PC-9 (cell line): ENCODE results near the gene THBS1. TPM values are rescaled to one million over a fixed set of nuclear protein-coding genes. Genes with fewer than 3 reads are reported as not detected.

Experiments
- BruUV-seq: library from RNA; stranded (reverse); fragments of 400-500 nt; replicated peaks from 2 replicates; lab custom pipeline; 2021; lab: Mats Ljungman, UMichigan
- CTCF ChIA-PET: fragments of 300-600 bp; sonication (Branson Sonifier 250); formaldehyde crosslinking; loops from one replicate; lab custom pipeline; 2022; ENCODE audit warnings: antibody characterized with exemption; lab: Charles Lee
- POLR2A ChIA-PET: fragments of 300-600 bp; sonication (Branson Sonifier 250); formaldehyde crosslinking; loops from one replicate; lab custom pipeline; 2022; ENCODE audit warnings: antibody characterized with exemption; ENCODE audit not compliant: unreplicated experiment; lab: Charles Lee
- DNase-seq, 2 experiments: peaks; one replicate each; pipeline versions ENCODE4 v3.0.0 to v3.0.0-alpha.2; 2015 to 2022; ENCODE audit warnings: mixed read lengths in 1 of 2
- H2AFZ ChIP-seq: fragments of 200-600 bp; sonication (generic); 2 replicates; pipeline ENCODE4 v1.8.1; 2017; ENCODE audit warnings: antibody characterized with exemption
- H3F3A ChIP-seq: fragments of 200-600 bp; sonication (generic); 2 replicates; pipeline ENCODE4 v1.8.1; 2017; ENCODE audit warnings: antibody characterized with exemption, mild to moderate bottlenecking, low read depth; ENCODE audit not compliant: insufficient read depth
- H3K27ac ChIP-seq: fragments of 200-600 bp; sonication (generic); 2 replicates; pipeline ENCODE4 v1.6.1; 2016; ENCODE audit warnings: mixed run types
- H3K27me3 ChIP-seq: fragments of 200-600 bp; sonication (generic); 2 replicates; pipeline ENCODE4 v1.6.1; 2016; ENCODE audit warnings: low read depth, mixed run types; ENCODE audit not compliant: insufficient read depth
- H3K36me3 ChIP-seq: fragments of 200-600 bp; sonication (generic); 2 replicates; pipeline ENCODE4 v1.6.1; 2016; ENCODE audit warnings: low read depth, mixed run types
- H3K4me1 ChIP-seq: fragments of 200-600 bp; sonication (generic); replicated peaks from 2 replicates; pipeline ENCODE4 v1.6.1; 2016; ENCODE audit warnings: mixed run types; ENCODE audit not compliant: insufficient read depth
- H3K4me2 ChIP-seq: fragments of 200-600 bp; sonication (generic); 2 replicates; pipeline ENCODE4 v1.6.1; 2017; ENCODE audit warnings: mixed run types
- H3K4me3 ChIP-seq: fragments of 200-600 bp; sonication (generic); 2 replicates; pipeline ENCODE4 v1.6.1; 2016; ENCODE audit warnings: mixed run types
- H3K79me2 ChIP-seq: fragments of 200-600 bp; sonication (generic); 2 replicates; pipeline ENCODE4 v1.6.1; 2017; ENCODE audit warnings: low read depth, mixed run types
- H3K9me2 ChIP-seq: fragments of 200-600 bp; sonication (generic); 2 replicates; pipeline ENCODE4 v1.8.1; 2017; ENCODE audit warnings: mild to moderate bottlenecking; ENCODE audit not compliant: insufficient read depth
- H3K9me3 ChIP-seq: fragments of 200-600 bp; sonication (generic); 2 replicates; pipeline ENCODE4 v1.8.1; 2016; ENCODE audit warnings: low read depth; ENCODE audit not compliant: insufficient read depth
- H4K20me1 ChIP-seq: fragments of 200-600 bp; sonication (generic); 2 replicates; pipeline ENCODE4 v1.8.1; 2017; ENCODE audit not compliant: insufficient read depth
- EZH2 ChIP-seq: fragments of 200-600 bp; sonication (generic); IDR thresholded peaks from 2 replicates; pipeline ENCODE4 v1.8.0; 2017; ENCODE audit warnings: antibody characterized with exemption, low read depth
- intact Hi-C: fragments of 100-400 bp; cut with micrococcal nuclease; formaldehyde crosslinking; loops from one replicate; pipeline ENCODE4 v1.10.0; 2022; ENCODE audit not compliant: unreplicated experiment
- total RNA-seq: library from RNA; stranded (reverse); gene quantifications from 2 replicates; pipeline ENCODE4 v1.2.3, GENCODE V29; 2021
- TF ChIP-seq, protein P1 (sequence below): fragments of 200-600 bp; sonication (generic); conservative IDR thresholded peaks from 2 replicates; pipeline ENCODE4 v1.6.1; 2017; ENCODE audit warnings: mixed run types, antibody characterized with exemption, mild to moderate bottlenecking, moderate library complexity

The THBS1 gene
- total RNA-seq, 1 experiment from 2014 or later: 406 TPM

DNA sequence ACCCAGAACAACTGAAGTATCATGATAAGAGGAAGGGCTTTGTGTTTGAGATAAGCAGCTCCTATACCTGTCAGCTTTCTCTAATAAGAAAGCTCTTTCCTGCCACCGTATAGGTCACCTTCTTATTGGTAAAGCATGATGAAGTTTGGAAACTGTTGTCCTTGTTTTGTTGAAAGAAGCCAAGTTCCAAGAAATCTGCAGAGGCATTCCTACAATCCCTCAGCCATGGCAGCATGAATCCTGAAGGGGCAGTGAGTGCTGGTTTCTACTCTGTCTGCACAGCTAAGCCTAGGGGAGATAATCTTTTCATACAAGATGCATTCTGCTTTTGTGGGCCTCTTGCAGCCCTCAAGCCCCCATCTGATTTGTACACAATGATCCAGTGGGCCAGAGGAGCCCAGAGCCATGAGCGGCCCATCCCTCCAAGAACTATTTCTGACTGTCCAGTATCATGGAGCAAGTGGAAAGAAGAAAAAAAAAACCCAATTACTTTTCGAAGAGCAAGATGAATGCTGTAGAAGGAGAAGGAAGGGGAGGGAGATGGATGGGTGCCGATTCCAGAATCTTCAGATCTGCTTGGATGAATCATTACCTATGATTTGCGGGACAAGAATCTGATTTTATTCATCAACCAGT lies 1.9 kb upstream of the THBS1 start:
- Histone ChIP-seq H3K27me3 (no peaks in the 10 kb centered on the region), H4K20me1 (no peaks in the 10 kb centered on the region; the same call in 1 of the 2 replicates), H3K27ac (no peak overlapping the region), H3K4me3 (peak overlapping the region; percentile 70; the same call in 1 of the 2 replicates), H2AFZ (no peak overlapping the region; the same call in 1 of the 2 replicates), H3K4me1 (peaks cover 22% of the 10 kb centered on the region; the same call in 1 of the 2 replicates), H3K9me2 (no peaks in the 10 kb centered on the region), H3K9me3 (no peaks in the 10 kb centered on the region), H3K4me2 (peak overlapping the region; percentile 97), H3F3A (no peaks in the 10 kb centered on the region), H3K79me2 (peaks cover 20% of the 10 kb centered on the region), H3K36me3 (peaks cover 4% of the 10 kb centered on the region; the same call in 1 of the 2 replicates)
- intact Hi-C loops: loop anchor here (1.0 to 10.0 kb wide), 3 partner anchors 144 to 383 kb away; no protein-coding TSS in a partner anchor
- ChIA-PET POLR2A (interaction anchor here (0.5 to 0.7 kb wide), 7 partner anchors 20 to 877 kb away, joined by 3 to 10 read pairs (median 4); no protein-coding TSS in a partner anchor), CTCF (interaction anchor here (0.7 to 3.0 kb wide), 2 partner anchors 407 to 875 kb away, joined by 3 to 16 read pairs; no protein-coding TSS in a partner anchor)
- DNase-seq: no peak
- TSS peak; percentile 49 for BruUV-seq
- TF ChIP-seq, protein P1, sequence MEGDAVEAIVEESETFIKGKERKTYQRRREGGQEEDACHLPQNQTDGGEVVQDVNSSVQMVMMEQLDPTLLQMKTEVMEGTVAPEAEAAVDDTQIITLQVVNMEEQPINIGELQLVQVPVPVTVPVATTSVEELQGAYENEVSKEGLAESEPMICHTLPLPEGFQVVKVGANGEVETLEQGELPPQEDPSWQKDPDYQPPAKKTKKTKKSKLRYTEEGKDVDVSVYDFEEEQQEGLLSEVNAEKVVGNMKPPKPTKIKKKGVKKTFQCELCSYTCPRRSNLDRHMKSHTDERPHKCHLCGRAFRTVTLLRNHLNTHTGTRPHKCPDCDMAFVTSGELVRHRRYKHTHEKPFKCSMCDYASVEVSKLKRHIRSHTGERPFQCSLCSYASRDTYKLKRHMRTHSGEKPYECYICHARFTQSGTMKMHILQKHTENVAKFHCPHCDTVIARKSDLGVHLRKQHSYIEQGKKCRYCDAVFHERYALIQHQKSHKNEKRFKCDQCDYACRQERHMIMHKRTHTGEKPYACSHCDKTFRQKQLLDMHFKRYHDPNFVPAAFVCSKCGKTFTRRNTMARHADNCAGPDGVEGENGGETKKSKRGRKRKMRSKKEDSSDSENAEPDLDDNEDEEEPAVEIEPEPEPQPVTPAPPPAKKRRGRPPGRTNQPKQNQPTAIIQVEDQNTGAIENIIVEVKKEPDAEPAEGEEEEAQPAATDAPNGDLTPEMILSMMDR: no peak
- TF ChIP-seq EZH2: no peak

DNA sequence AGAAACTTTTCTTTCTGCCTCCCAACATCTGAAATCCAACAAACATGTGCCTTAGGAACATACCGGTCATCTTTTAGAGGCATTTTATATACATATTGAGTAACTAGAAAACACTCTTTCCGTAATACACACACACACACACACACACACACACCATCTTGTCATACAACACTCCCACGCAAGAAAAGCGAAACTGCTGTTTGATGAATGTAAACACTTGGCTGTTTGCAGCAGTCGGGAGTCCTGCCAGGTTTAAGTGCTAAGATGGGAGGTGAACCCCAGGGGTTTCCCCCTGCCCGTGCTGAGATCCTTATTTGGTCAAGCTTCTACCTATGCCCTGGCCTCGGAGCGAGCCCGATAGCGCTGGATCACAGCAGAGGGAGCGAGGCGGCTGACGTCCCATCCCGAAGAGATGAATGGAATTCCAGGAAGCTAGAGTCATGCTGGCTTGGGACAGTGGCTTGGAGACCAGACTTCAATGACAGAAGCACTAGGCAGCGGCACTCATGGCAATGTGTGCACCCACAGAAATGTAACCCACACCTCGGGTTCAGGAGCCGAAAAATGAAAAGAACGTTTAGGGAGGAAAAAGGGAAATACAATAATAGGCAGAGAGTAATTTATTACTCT lies 1.3 kb upstream of the THBS1 start:
- POLR2A ChIA-PET: interaction anchor here (0.5 to 2.3 kb wide), 11 partner anchors 49 to 933 kb away, joined by 3 to 36 read pairs (median 4); no protein-coding TSS in a partner anchor
- H3K79me2 ChIP-seq: peaks cover 20% of the 10 kb centered on the region
- H3K4me3 ChIP-seq: peak overlapping the region; percentile 70; the same call in 1 of the 2 replicates
- peak overlapping the region; percentile 97 for H3K4me2 ChIP-seq
- no peaks in the 10 kb centered on the region; the same call in 1 of the 2 replicates for H4K20me1 ChIP-seq
- intact Hi-C loops: loop anchor here (1.0 to 10.0 kb wide), 15 partner anchors 145 to 871 kb away; no protein-coding TSS in a partner anchor
- H3K27me3 ChIP-seq: no peaks in the 10 kb centered on the region
- H3K27ac ChIP-seq: peak overlapping the region; percentile 44
- H3K9me2 ChIP-seq: no peaks in the 10 kb centered on the region
- peaks cover 4% of the 10 kb centered on the region; the same call in 1 of the 2 replicates for H3K36me3 ChIP-seq
- H3K9me3 ChIP-seq: no peaks in the 10 kb centered on the region
- DNase-seq: peak; percentile 74 to 83
- CTCF ChIA-PET: interaction anchor here (0.7 to 3.0 kb wide), 4 partner anchors 366 to 875 kb away, joined by 3 to 16 read pairs (median 4); no protein-coding TSS in a partner anchor
- peaks cover 22% of the 10 kb centered on the region; the same call in 1 of the 2 replicates for H3K4me1 ChIP-seq
- H2AFZ ChIP-seq: peak overlapping the region; percentile 58
- no peak for TF ChIP-seq EZH2
- TF ChIP-seq, protein P1: no peak
- H3F3A ChIP-seq: no peaks in the 10 kb centered on the region
- no TSS peak for BruUV-seq

DNA sequence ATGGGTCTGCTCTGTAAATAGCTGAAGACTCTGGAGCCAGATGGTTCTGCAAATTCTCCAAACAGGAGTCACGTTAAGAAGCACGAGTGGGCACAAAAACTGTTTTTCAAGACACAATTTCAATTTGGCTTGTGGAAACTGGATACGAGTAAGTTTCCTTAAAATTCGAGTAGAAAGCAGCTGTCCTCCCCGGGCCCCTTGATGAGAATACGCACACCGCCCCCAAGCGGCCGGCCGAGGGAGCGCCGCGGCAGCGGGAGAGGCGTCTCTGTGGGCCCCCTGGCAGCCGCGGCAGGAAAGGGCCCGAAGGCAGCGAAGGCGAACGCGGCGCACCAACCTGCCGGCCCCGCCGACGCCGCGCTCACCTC lies 778 bp upstream of the THBS1 start:
- no TSS peak for BruUV-seq
- Histone ChIP-seq H3K9me2 (no peaks in the 10 kb centered on the region), H3K9me3 (no peaks in the 10 kb centered on the region), H3F3A (no peaks in the 10 kb centered on the region), H3K27me3 (no peaks in the 10 kb centered on the region), H3K79me2 (peaks cover 20% of the 10 kb centered on the region), H4K20me1 (no peaks in the 10 kb centered on the region; the same call in 1 of the 2 replicates), H2AFZ (peak overlapping the region; percentile 81), H3K4me3 (peak overlapping the region; percentile 70), H3K36me3 (peaks cover 5% of the 10 kb centered on the region; the same call in 1 of the 2 replicates), H3K4me1 (peaks cover 22% of the 10 kb centered on the region; the same call in 1 of the 2 replicates), H3K4me2 (peak overlapping the region; percentile 97), H3K27ac (peak overlapping the region; percentile 62)
- ChIA-PET POLR2A (interaction anchor here (0.5 to 2.3 kb wide), 16 partner anchors 45 to 932 kb away, joined by 3 to 36 read pairs (median 5); no protein-coding TSS in a partner anchor), CTCF (interaction anchor here (0.6 to 3.0 kb wide), 5 partner anchors 151 to 711 kb away, joined by 3 to 16 read pairs (median 5); no protein-coding TSS in a partner anchor)
- TF ChIP-seq, protein P1: peak; percentile 86
- TF ChIP-seq EZH2: no peak
- DNase-seq: peak; percentile 60 to 94
- intact Hi-C loops: loop anchor here (1.0 to 5.0 kb wide), 12 partner anchors 176 to 872 kb away; no protein-coding TSS in a partner anchor
